H9 (cell line): ENCODE results near the gene GPBAR1. TPM values are rescaled to one million over a fixed set of nuclear protein-coding genes. Genes with fewer than 3 reads are reported as not detected.

ENCODE experiments used
- DNase-seq: peaks from one replicate; pipeline ENCODE4 v3.0.0-alpha.2; 2017
- H2AFZ ChIP-seq: one replicate; pipeline ENCODE4 v1.6.1; 2013; ENCODE audit warnings: mild to moderate bottlenecking, low read length, control low read depth, moderate library complexity
- H2AK5ac ChIP-seq: 2 replicates; pipeline ENCODE4 v1.6.1; 2013; ENCODE audit warnings: low read length, control low read depth, mixed read lengths; ENCODE audit not compliant: insufficient read length
- H2BK120ac ChIP-seq: one replicate; pipeline ENCODE4 v1.6.1; 2013; ENCODE audit warnings: low read depth, mild to moderate bottlenecking, low read length, control low read depth, inconsistent platforms; ENCODE audit not compliant: poor library complexity, severe bottlenecking
- H2BK12ac ChIP-seq: 2 replicates; pipeline ENCODE4 v1.6.1; 2013; ENCODE audit warnings: low read length, control low read depth, mixed read lengths, low read depth; ENCODE audit not compliant: insufficient read length
- H2BK15ac ChIP-seq: 2 replicates; pipeline ENCODE4 v1.6.1; 2013; ENCODE audit warnings: low read depth, low read length, control low read depth
- H2BK20ac ChIP-seq: one replicate; pipeline ENCODE4 v1.6.1; 2013; ENCODE audit warnings: low read depth, mild to moderate bottlenecking, low read length, control low read depth, inconsistent platforms; ENCODE audit not compliant: poor library complexity, severe bottlenecking
- H2BK5ac ChIP-seq: 2 replicates; pipeline ENCODE4 v1.6.1; 2013; ENCODE audit warnings: low read length, control low read depth, mixed read lengths; ENCODE audit not compliant: insufficient read length
- H3K14ac ChIP-seq: 2 replicates; pipeline ENCODE4 v1.6.1; 2013; ENCODE audit warnings: low read length, control low read depth; ENCODE audit not compliant: insufficient read depth
- H3K18ac ChIP-seq: 2 replicates; pipeline ENCODE4 v1.6.1; 2013; ENCODE audit warnings: low read depth, mild to moderate bottlenecking, mixed read lengths, low read length, control low read depth; ENCODE audit not compliant: insufficient read length
- H3K23ac ChIP-seq: 2 replicates; pipeline ENCODE4 v1.6.1; 2013; ENCODE audit warnings: low read length, control low read depth, mixed read lengths, low read depth; ENCODE audit not compliant: insufficient read length
- H3K23me2 ChIP-seq: 2 replicates; pipeline ENCODE4 v1.6.1; 2013; ENCODE audit warnings: low read depth, mild to moderate bottlenecking, mixed read lengths, low read length, control low read depth; ENCODE audit not compliant: insufficient read length, poor library complexity, severe bottlenecking
- H3K27ac ChIP-seq: 2 replicates; pipeline ENCODE4 v1.5.1; 2013; ENCODE audit warnings: low read length, control low read depth, mixed read lengths, low read depth; ENCODE audit not compliant: insufficient read length
- H3K27me3 ChIP-seq: 2 replicates; pipeline ENCODE4 v1.6.1; 2013; ENCODE audit warnings: low read length, control low read depth, inconsistent platforms; ENCODE audit not compliant: insufficient read depth
- H3K4ac ChIP-seq: 2 replicates; pipeline ENCODE4 v1.6.1; 2013; ENCODE audit warnings: low read depth, mild to moderate bottlenecking, control low read depth, inconsistent platforms, low read length, moderate library complexity
- H3K4me1 ChIP-seq: 2 replicates; pipeline ENCODE4 v1.6.1; 2013; ENCODE audit warnings: low read length, control low read depth, inconsistent platforms; ENCODE audit not compliant: insufficient read depth
- H3K4me2 ChIP-seq: 2 replicates; pipeline ENCODE4 v1.6.1; 2013; ENCODE audit warnings: low read length, control low read depth, mixed read lengths; ENCODE audit not compliant: insufficient read length, insufficient read depth
- H3K56ac ChIP-seq: 2 replicates; pipeline ENCODE4 v1.6.1; 2013; ENCODE audit warnings: low read depth, mild to moderate bottlenecking, mixed read lengths, low read length, control low read depth; ENCODE audit not compliant: insufficient read length
- H3K79me1 ChIP-seq: 2 replicates; pipeline ENCODE4 v1.6.1; 2013; ENCODE audit warnings: low read depth, mild to moderate bottlenecking, moderate library complexity, low read length, control low read depth, inconsistent platforms; ENCODE audit not compliant: insufficient read depth, poor library complexity, severe bottlenecking
- H3K79me2 ChIP-seq: 2 replicates; pipeline ENCODE4 v1.6.1; 2013; ENCODE audit warnings: low read length, control low read depth, inconsistent platforms; ENCODE audit not compliant: insufficient read depth
- H3K9ac ChIP-seq: 2 replicates; pipeline ENCODE4 v1.6.1; 2013; ENCODE audit warnings: low read length, control low read depth, mixed read lengths; ENCODE audit not compliant: insufficient read length; ENCODE audit errors: extremely low read depth
- H3K9me3 ChIP-seq: one replicate; pipeline ENCODE4 v1.6.1; 2013; ENCODE audit warnings: low read depth, low read length, inconsistent platforms; ENCODE audit not compliant: control insufficient read depth
- H3T11ph ChIP-seq: one replicate; pipeline ENCODE4 v1.6.1; 2013; ENCODE audit warnings: mild to moderate bottlenecking, low read length, control low read depth, inconsistent platforms
- H4K20me1 ChIP-seq: one replicate; pipeline ENCODE4 v1.6.1; 2013; ENCODE audit not compliant: control insufficient read depth, insufficient read length, insufficient read depth
- H4K5ac ChIP-seq: 2 replicates; pipeline ENCODE4 v1.6.1; 2013; ENCODE audit warnings: low read depth, mild to moderate bottlenecking, mixed read lengths, low read length, control low read depth; ENCODE audit not compliant: insufficient read length
- H4K8ac ChIP-seq: replicated peaks from 2 replicates; pipeline ENCODE4 v1.6.1; 2013; ENCODE audit warnings: low read length, control low read depth, mixed read lengths, low read depth; ENCODE audit not compliant: insufficient read length
- H4K91ac ChIP-seq: 2 replicates; pipeline ENCODE4 v1.6.1; 2013; ENCODE audit warnings: low read depth, mild to moderate bottlenecking, moderate library complexity, mixed read lengths, low read length, control low read depth; ENCODE audit not compliant: insufficient read length
- H3K27ac Mint-ChIP-seq, 3 experiments: 2 replicates in 2 of 3; 3 replicates in 1 of 3; pipeline ENCODE4 v1.8.0; 2020 to 2021; ENCODE audit warnings: mixed read lengths in 3 of 3, mild to moderate bottlenecking in 1 of 3, moderate library complexity in 1 of 3
- H3K27me3 Mint-ChIP-seq: 2 replicates; pipeline ENCODE4 v1.8.0; 2021; ENCODE audit warnings: low read depth, mild to moderate bottlenecking, moderate library complexity, mixed read lengths
- H3K36me3 Mint-ChIP-seq, 3 experiments: 2 replicates in 2 of 3; 3 replicates in 1 of 3; pipeline ENCODE4 v1.8.0; 2020 to 2021; ENCODE audit warnings: low read depth in 3 of 3, mixed read lengths in 3 of 3; ENCODE audit not compliant: insufficient read depth in 1 of 3
- H3K4me1 Mint-ChIP-seq, 2 experiments: 2 replicates each; pipeline ENCODE4 v1.8.0; 2020; ENCODE audit warnings: mixed read lengths in 2 of 2
- H3K4me3 Mint-ChIP-seq, 2 experiments: 2 replicates in 1 of 2; 3 replicates in 1 of 2; pipeline ENCODE4 v1.8.0; 2020 to 2021; ENCODE audit warnings: mild to moderate bottlenecking in 2 of 2, mixed read lengths in 2 of 2, moderate library complexity in 1 of 2
- H3K9me3 Mint-ChIP-seq, 2 experiments: 2 replicates in 1 of 2; 3 replicates in 1 of 2; pipeline ENCODE4 v1.8.0; 2020; ENCODE audit warnings: mild to moderate bottlenecking in 2 of 2, mixed read lengths in 2 of 2, moderate library complexity in 1 of 2
- WGBS: extraction: QIAGEN DNeasy Blood & Tissue Kit; methylation state at CpG from one replicate; pipeline ENCODE4 v1.1.7; 2013; ENCODE audit warnings: missing lambda C conversion rate, low lambda C conversion rate, mixed read lengths; ENCODE audit not compliant: insufficient read length; ENCODE audit errors: extremely low coverage; 5-methylcytosine and 5-hydroxymethylcytosine counted together
- total RNA-seq: library from RNA; stranded (reverse); gene quantifications from 2 replicates; pipeline ENCODE4 v1.2.1, GENCODE V29; 2021
- TF ChIP-seq, protein P1 (sequence below): fragments of 200-600 bp; sonication (generic); conservative IDR thresholded peaks from 3 replicates; pipeline ENCODE4 v1.8.0; 2021; ENCODE audit warnings: antibody characterized with exemption, mild to moderate bottlenecking

GPBAR1 gene
- total RNA-seq, 1 experiment from 2014 or later = 0.44 TPM

DNA sequence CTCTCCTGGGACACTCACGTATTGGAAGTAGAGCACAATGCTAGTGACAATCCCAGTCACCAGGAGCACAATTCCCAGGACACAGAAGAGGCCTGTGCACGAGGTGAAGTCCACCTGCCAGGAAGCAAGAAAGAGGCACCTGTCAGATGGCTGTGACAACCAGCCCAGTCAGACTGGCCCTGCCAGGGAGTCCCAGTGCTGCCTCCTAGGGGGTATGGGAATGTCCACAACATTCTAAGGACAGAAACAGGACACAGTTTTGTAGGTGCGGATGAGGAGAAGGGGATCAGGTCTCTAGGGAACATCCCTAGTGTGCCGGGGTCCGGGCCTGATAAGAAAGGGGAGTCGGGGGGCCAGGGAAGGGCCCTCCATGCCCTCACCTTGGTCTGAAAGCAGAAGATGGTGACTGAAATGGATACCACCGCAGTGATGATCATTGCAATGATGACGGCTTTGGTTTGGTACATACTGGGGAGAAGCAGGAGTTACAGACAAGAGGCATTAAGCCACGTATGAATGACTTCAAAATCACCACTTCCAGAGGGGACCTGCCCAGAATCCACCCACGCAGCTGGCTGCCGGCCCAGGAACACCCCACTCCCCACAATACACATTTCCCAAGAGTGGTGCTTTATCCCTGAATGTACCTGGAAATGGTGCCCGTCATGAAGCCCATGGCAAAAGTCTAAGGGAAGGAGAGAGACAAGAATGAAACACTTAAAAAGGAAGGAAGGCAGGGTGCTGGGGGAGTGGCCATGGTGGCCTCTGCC, 16.4 kb downstream of the GPBAR1 start:
- Histone ChIP-seq H2BK5ac (no peak overlapping the region), H3K27ac (no peak overlapping the region), H3K4ac (no peak overlapping the region), H3K27me3 (no peaks in the 10 kb centered on the region), H3K9ac (no peak overlapping the region), H3K79me2 (no peaks in the 10 kb centered on the region), H4K20me1 (no peaks in the 10 kb centered on the region), H2BK15ac (no peak overlapping the region), H4K91ac (no peak overlapping the region), H3K23me2 (no peaks in the 10 kb centered on the region), H3K18ac (no peak overlapping the region), H2AFZ (no peak overlapping the region), H2BK12ac (no peak overlapping the region), H3K9me3 (no peaks in the 10 kb centered on the region), H2BK20ac (no peak overlapping the region), H3K79me1 (no peaks in the 10 kb centered on the region), H3K14ac (no peak overlapping the region), H4K5ac (no peak overlapping the region), H3T11ph (no peak overlapping the region), H4K8ac (no peak overlapping the region), H3K23ac (no peak overlapping the region), H3K56ac (no peak overlapping the region), H3K4me1 (no peaks in the 10 kb centered on the region), H3K4me2 (no peak overlapping the region), H2AK5ac (no peak overlapping the region), H2BK120ac (no peak overlapping the region)
- no peak for DNase-seq
- Mint-ChIP-seq H3K4me3 (no peak overlapping the region; a peak in 2 of 5 replicates), H3K27me3 (no peaks in the 10 kb centered on the region), H3K4me1 (peaks cover 0 to 3% of the 10 kb centered on the region in 2 experiments; a peak in 1 of 4 replicates), H3K36me3 (peaks cover 5 to 51% (median 44%) of the 10 kb centered on the region in 3 experiments), H3K27ac (peak overlapping the region in 1 of 3 experiments; percentile 28; a peak in 2 of 7 replicates), H3K9me3 (no peaks in the 10 kb centered on the region; a peak in 1 of 5 replicates)
- no CpG with 5 or more reads among the region's 12 CpGs for WGBS
- TF ChIP-seq, protein P1, sequence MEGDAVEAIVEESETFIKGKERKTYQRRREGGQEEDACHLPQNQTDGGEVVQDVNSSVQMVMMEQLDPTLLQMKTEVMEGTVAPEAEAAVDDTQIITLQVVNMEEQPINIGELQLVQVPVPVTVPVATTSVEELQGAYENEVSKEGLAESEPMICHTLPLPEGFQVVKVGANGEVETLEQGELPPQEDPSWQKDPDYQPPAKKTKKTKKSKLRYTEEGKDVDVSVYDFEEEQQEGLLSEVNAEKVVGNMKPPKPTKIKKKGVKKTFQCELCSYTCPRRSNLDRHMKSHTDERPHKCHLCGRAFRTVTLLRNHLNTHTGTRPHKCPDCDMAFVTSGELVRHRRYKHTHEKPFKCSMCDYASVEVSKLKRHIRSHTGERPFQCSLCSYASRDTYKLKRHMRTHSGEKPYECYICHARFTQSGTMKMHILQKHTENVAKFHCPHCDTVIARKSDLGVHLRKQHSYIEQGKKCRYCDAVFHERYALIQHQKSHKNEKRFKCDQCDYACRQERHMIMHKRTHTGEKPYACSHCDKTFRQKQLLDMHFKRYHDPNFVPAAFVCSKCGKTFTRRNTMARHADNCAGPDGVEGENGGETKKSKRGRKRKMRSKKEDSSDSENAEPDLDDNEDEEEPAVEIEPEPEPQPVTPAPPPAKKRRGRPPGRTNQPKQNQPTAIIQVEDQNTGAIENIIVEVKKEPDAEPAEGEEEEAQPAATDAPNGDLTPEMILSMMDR = no peak
